HepG2 (cell line): ENCODE results near the gene CKAP2. TPM values are rescaled to one million over a fixed set of nuclear protein-coding genes. Genes with fewer than 3 reads are reported as not detected.
A peak's percentile ranks its signal among the peaks of the same experiment; 100 is the strongest.

ENCODE experiments used
- ARID3A ChIP-seq: IDR thresholded peaks from 2 replicates; pipeline ENCODE4 v1.6.1; 2012; ENCODE audit warnings: low read depth, low read length, improper control_type of control experiment
- CCAR2 ChIP-seq: fragments of 200-400 bp; formaldehyde crosslinking; optimal IDR thresholded peaks from 2 replicates; pipeline ENCODE3; 2018; ENCODE audit warnings: low read depth, mild to moderate bottlenecking, low read length, moderate library complexity
- CTCF ChIP-seq: sonication (generic); formaldehyde crosslinking; IDR thresholded peaks from 2 replicates; pipeline ENCODE4 v1.5.0; 2020; ENCODE audit warnings: mild to moderate bottlenecking, missing genetic modification reagents, moderate library complexity
- FOXA3 ChIP-seq: IDR thresholded peaks from 2 replicates; pipeline ENCODE4 v1.6.1; 2016; ENCODE audit warnings: missing genetic modification reagents, missing compliant biosample characterization
- HNF1B ChIP-seq: sonication (generic); formaldehyde crosslinking; IDR thresholded peaks from 2 replicates; pipeline ENCODE4 v1.5.1; 2020; ENCODE audit warnings: mild to moderate bottlenecking, moderate library complexity, missing genetic modification reagents
- KMT2A ChIP-seq: sonication (generic); formaldehyde crosslinking; IDR thresholded peaks from 2 replicates; pipeline ENCODE4 v1.4.0; 2020; ENCODE audit warnings: missing genetic modification reagents
- MXD4 ChIP-seq: IDR thresholded peaks from 2 replicates; pipeline ENCODE4 v1.6.1; 2016; ENCODE audit warnings: mild to moderate bottlenecking, missing biosample characterization, missing genetic modification reagents
- NFKBIZ ChIP-seq: IDR thresholded peaks from 2 replicates; pipeline ENCODE4 v1.6.1; 2018; ENCODE audit warnings: missing genetic modification reagents, missing compliant biosample characterization
- POLR2G ChIP-seq: fragments of 200-400 bp; formaldehyde crosslinking; IDR thresholded peaks from 2 replicates; pipeline ENCODE4 v1.6.1; 2018; ENCODE audit warnings: mild to moderate bottlenecking, low read depth, low read length, moderate library complexity
- SMAD1 ChIP-seq: sonication (generic); formaldehyde crosslinking; IDR thresholded peaks from 2 replicates; pipeline ENCODE4 v1.4.0; 2020; ENCODE audit warnings: missing genetic modification reagents, low read depth, mild to moderate bottlenecking, borderline replicate concordance
- SRSF9 ChIP-seq: fragments of 200-400 bp; formaldehyde crosslinking; IDR thresholded peaks from 2 replicates; pipeline ENCODE4 v1.6.1; 2018; ENCODE audit warnings: borderline replicate concordance, mild to moderate bottlenecking, low read depth, low read length; ENCODE audit not compliant: insufficient read depth, poor library complexity, severe bottlenecking
- SYNCRIP ChIP-seq: fragments of 200-400 bp; formaldehyde crosslinking; IDR thresholded peaks from 2 replicates; pipeline ENCODE4 v1.6.1; 2018; ENCODE audit warnings: mild to moderate bottlenecking, low read depth, low read length; ENCODE audit not compliant: insufficient read depth
- ZIK1 ChIP-seq: sonication (generic); formaldehyde crosslinking; IDR thresholded peaks from 2 replicates; pipeline ENCODE4 v1.5.0; 2020; ENCODE audit warnings: mild to moderate bottlenecking, low read depth, missing genetic modification reagents, borderline replicate concordance
- ZMAT3 ChIP-seq: sonication (generic); formaldehyde crosslinking; conservative IDR thresholded peaks from 2 replicates; pipeline ENCODE4 v1.7.0; 2021; ENCODE audit warnings: missing genetic modification reagents
- ZNF275 ChIP-seq: sonication (generic); formaldehyde crosslinking; IDR thresholded peaks from 2 replicates; pipeline ENCODE4 v1.8.0; 2022; ENCODE audit warnings: missing genetic modification reagents, mild to moderate bottlenecking, inconsistent platforms, borderline replicate concordance
- ZNF280B ChIP-seq: sonication (generic); formaldehyde crosslinking; IDR thresholded peaks from 2 replicates; pipeline ENCODE4 v1.5.0; 2020; ENCODE audit warnings: missing genetic modification reagents, mild to moderate bottlenecking, borderline replicate concordance
- ZNF546 ChIP-seq: sonication (generic); formaldehyde crosslinking; conservative IDR thresholded peaks from 2 replicates; pipeline ENCODE4 v1.8.1; 2023; ENCODE audit warnings: mild to moderate bottlenecking, missing genetic modification reagents
- ZNF761 ChIP-seq: sonication (generic); formaldehyde crosslinking; conservative IDR thresholded peaks from 2 replicates; pipeline ENCODE4 v1.4.0; 2020; ENCODE audit warnings: mild to moderate bottlenecking, missing genetic modification reagents
- ZNF766 ChIP-seq: sonication (generic); formaldehyde crosslinking; IDR thresholded peaks from 2 replicates; pipeline ENCODE4 v1.5.0; 2020; ENCODE audit warnings: missing genetic modification reagents, borderline replicate concordance
- polyA plus RNA-seq, 8 experiments: library from polyadenylated mRNA; depleted of rRNA in 3 of 8; stranded (reverse) in 7 of 8; unstranded in 1 of 8; fragments of >200 nt; fragmentation: Illumina TruSeq in 4 of 8; extraction: Trizol in 4 of 8; gene quantifications; 2 replicates each; pipeline versions ENCODE4 v1.2.1 to v1.2.3, GENCODE V29; 2011 to 2016; ENCODE audit warnings: low read depth in 4 of 8, missing spikeins in 1 of 8, mixed read lengths in 1 of 8; ENCODE audit not compliant: insufficient read depth in 1 of 8
- total RNA-seq, 5 experiments: library from RNA; depleted of rRNA; stranded (reverse); fragments of >200 nt; fragmentation: Illumina TruSeq; extraction: Trizol; gene quantifications; 2 replicates each; pipeline ENCODE4 v1.2.3, GENCODE V29; 2016; ENCODE audit warnings: low read depth in 1 of 5

The CKAP2 gene
- total and polyA plus RNA-seq, 2 of the 13 experiments (the other 11 are each of a cell fraction or from before 2014, with no cell fraction given) = 6.7 to 40.3 TPM

GRCh38 chr13:52450012-52450792 is 5.1 kb upstream of the CKAP2 start, which contains the start of gene VPS36 (continued):
- TF ChIP-seq ARID3A (peak; percentile 30; the same call in 1 of the 2 replicates), SYNCRIP (no peak), SRSF9 (no peak), ZNF280B (CRISPR knock-in tag) (peak; percentile 70; the same call in 1 of the 2 replicates), ZNF275 (peak; percentile 76; the same call in 1 of the 2 replicates), ZNF546 (CRISPR knock-in tag) (no peak), ZIK1 (CRISPR knock-in tag) (peak; percentile 72; the same call in 1 of the 2 replicates), CTCF (CRISPR knock-in tag) (peak; percentile 98), POLR2G (peak; percentile 92), ZNF766 (0 out of 2 replicates have a peak, but pooled peaks have one; percentile 33), FOXA3 (CRISPR knock-in tag) (peak; percentile 60), ZMAT3 (CRISPR knock-in tag) (peak; percentile 62; the same call in 1 of the 2 replicates), ZNF761 (peak; percentile 86), SMAD1 (CRISPR knock-in tag) (peak; percentile 26; the same call in 1 of the 2 replicates), HNF1B (CRISPR knock-in tag) (no peak), MXD4 (CRISPR knock-in tag) (peak; percentile 35; the same call in 1 of the 2 replicates), KMT2A (CRISPR knock-in tag) (peak; percentile 77), CCAR2 (no peak), NFKBIZ (CRISPR knock-in tag) (peak; percentile 69)
